ENCODE results near the gene ASB4. TPM values are rescaled to one million over a fixed set of nuclear protein-coding genes. Genes with fewer than 3 reads are reported as not detected.
"Not testable (repeated sequence)": the region's sequence is repeated elsewhere in the genome, so short reads cannot be mapped to it uniquely, and the experiment has no call there.

Gene ASB4
- total RNA-seq, 4 donors from 2014 or later = 1.4 to 27.3 (median 17.9) TPM

DNA sequence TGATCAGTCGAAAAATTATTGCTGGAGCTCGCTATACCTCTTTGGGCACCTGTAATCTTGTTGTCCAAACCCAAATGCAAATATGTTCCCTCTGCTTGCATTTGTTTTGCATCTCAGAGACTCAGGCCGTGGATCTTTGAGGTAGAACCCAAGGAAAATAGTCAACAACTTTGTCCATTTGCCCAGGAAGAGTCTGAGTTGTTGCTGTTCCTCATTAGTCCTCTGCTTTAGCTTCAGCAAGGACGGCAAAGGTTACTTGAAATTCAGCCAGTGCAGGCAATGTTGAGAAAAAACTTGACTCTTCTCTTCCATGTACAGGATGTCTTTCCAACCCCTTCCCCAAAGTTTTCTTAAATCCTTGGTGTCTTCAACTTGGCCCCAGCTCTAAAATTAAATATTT, 64.8 kb downstream of the ASB4 start:
- no peak for DNase-seq
- no peaks in the 10 kb centered on the region for H3K27me3 ChIP-seq
- peak overlapping the region; percentile 20 to 42 (median 36) for H3K4me3 ChIP-seq
- H3K27ac ChIP-seq = peak overlapping the region; percentile 92 to 100 (median 94)
- H3K4me1 ChIP-seq = peaks cover 58 to 62% of the 10 kb centered on the region in 2 donors
- no peaks in the 10 kb centered on the region for H3K36me3 ChIP-seq
- in situ Hi-C loops (cut with MboI; ENCODE audit: low sequenced_read_pairs in 4 of 4) (loop anchor here in 1 of 4 donors (5.0 kb wide), 1 partner anchor 47 kb away; the partner anchor contains the start of gene PDK4), intact Hi-C loops (cut with DNase I; ENCODE audit: low total_unique reads) (loop anchor here (1.0 to 2.0 kb wide), 4 partner anchors 28 to 110 kb away; partner anchors contain the start of gene PDK4)
- H3K9me3 ChIP-seq = no peaks in the 10 kb centered on the region
- TF ChIP-seq POLR2A (IDR thresholded peaks at IDR 0.05) (no peak), CTCF (IDR thresholded peaks at IDR 0.05 in 4 of 5, conservative IDR thresholded peaks at IDR 0.05 in 1 of 5) (no peak)
- ATAC-seq = no peak

DNA sequence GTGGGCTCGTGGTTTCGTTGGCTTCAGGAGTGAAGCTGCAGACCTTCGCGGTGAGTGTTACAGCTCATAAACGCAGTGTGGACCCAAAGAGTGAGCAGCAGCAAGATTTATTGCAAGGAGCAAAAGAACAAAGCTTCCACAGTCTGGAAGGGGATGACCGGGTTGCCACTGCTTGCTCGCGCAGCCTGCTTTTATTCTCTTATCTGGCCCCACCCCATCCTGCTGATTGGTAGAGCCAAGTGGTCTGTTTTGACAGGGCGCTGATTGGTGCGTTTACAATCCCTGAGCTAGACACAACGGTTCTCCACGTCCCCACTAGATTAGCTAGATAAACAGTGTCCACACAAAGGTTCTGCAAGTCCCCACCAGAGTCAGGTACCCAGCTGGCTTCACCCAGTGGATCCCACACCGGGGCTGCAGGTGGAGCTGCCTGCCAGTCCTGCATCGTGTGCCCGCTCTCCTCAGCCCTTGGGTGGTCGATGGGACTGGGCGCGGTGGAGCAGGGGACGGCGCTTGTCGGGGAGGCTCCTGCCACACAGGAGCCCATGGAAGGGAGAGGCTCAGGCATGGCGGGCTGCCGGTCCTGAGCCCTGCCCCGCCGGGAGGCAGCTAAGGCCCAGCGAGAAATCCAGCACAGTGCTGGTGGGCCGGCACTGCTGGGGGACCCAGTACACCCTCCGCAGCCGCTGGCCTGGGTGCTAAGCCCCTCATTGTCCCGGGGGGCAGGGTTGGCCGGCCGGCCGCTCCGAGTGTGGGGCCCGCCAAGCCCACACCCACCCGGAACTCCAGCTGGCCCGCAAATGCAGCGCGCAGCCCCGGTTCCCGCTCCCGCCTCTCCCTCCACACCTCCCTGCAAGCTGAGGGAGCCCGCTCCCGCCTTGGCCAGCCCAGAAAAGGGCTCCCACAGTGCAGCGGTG, 66.5 kb downstream of the ASB4 start:
- H3K9me3 ChIP-seq; H3K4me3 ChIP-seq; H3K27me3 ChIP-seq; DNase-seq; intact Hi-C loops (cut with DNase I; ENCODE audit: low total_unique reads); ATAC-seq; H3K36me3 ChIP-seq: not testable (repeated sequence)
- Histone ChIP-seq H3K4me1 (peaks cover 41 to 45% of the 10 kb centered on the region in 2 donors), H3K27ac (peak overlapping the region in 3 of 4 donors; percentile 92 to 100 (median 97))
- in situ Hi-C loops (cut with MboI; ENCODE audit: low sequenced_read_pairs in 4 of 4) = loop anchor here in 1 of 4 donors (5.0 kb wide), 1 partner anchor 45 kb away; the partner anchor contains the start of gene PDK4

DNA sequence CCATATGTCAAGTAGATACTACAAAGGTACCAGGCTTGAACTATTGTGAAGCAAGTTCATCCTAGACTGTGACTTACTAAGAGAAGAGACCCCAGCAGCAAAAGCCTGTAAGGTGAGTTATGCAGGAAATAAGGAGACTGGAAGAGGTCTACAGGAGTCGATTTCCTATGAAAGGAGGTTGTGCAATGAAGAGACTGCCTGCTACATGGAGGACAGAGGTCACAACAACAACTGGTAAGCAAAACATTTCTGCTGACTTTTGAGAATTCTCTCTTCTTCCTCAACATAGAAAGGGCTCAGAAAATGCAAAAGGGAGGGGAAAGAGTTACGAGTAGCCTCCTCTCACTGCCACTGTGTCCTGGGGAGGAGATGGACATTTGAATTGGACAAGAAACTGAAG, 68.2 kb downstream of the ASB4 start:
- H3K27ac ChIP-seq = no peak overlapping the region
- H3K9me3 ChIP-seq = no peaks in the 10 kb centered on the region
- in situ Hi-C loops (cut with MboI; ENCODE audit: low sequenced_read_pairs in 4 of 4) = loop anchor here in 1 of 4 donors (5.0 kb wide), 1 partner anchor 43 kb away; the partner anchor contains the start of gene PDK4
- peaks cover 25 to 28% of the 10 kb centered on the region in 2 donors for H3K4me1 ChIP-seq
- ATAC-seq (no peak), DNase-seq (no peak)
- intact Hi-C loops (cut with DNase I; ENCODE audit: low total_unique reads) = no loop called here
- H3K36me3 ChIP-seq = no peaks in the 10 kb centered on the region
- H3K4me3 ChIP-seq = no peak overlapping the region
- TF ChIP-seq POLR2A (IDR thresholded peaks at IDR 0.05) (no peak), CTCF (IDR thresholded peaks at IDR 0.05 in 4 of 5, conservative IDR thresholded peaks at IDR 0.05 in 1 of 5) (no peak)
- H3K27me3 ChIP-seq = no peaks in the 10 kb centered on the region

DNA sequence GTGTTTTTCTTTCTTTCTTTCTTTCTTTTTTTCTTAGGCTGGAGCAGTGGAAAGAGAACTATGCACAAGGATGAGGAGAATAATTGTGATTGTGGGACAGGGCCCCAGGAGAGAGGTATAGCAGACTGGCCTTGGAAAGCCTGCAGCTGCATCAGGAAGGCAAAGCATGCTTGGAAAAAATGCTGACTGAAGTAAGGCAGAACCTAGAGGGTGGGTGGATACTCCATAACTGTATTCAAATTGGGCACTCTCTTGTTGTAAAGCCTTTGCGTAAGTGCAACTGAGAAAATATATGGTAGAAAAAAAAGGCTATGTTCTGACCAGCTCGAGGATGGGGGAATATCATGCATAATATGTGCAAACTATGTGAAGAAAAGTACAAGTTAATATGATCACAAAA, 71.0 kb downstream of the ASB4 start:
- DNase-seq (no peak), ATAC-seq (no peak)
- in situ Hi-C loops (cut with MboI; ENCODE audit: low sequenced_read_pairs in 4 of 4) = no loop called here
- TF ChIP-seq POLR2A (IDR thresholded peaks at IDR 0.05) = no peak
- no peak for TF ChIP-seq CTCF (IDR thresholded peaks at IDR 0.05 in 4 of 5, conservative IDR thresholded peaks at IDR 0.05 in 1 of 5)
- Histone ChIP-seq H3K27ac (no peak overlapping the region), H3K36me3 (no peaks in the 10 kb centered on the region), H3K27me3 (no peaks in the 10 kb centered on the region), H3K4me3 (no peak overlapping the region), H3K9me3 (no peaks in the 10 kb centered on the region), H3K4me1 (peaks cover 0 to 7% of the 10 kb centered on the region in 2 donors)
- intact Hi-C loops (cut with DNase I; ENCODE audit: low total_unique reads) = no loop called here

GRCh38 chr7:95558864-95559263, 73.1 kb downstream of the ASB4 start:
- no peak for ATAC-seq
- intact Hi-C loops (cut with DNase I; ENCODE audit: low total_unique reads) = no loop called here
- DNase-seq = no peak

More at GRCh38 chr7:95558864-95559263, 73.1 kb downstream of the ASB4 start:
- no peak overlapping the region for H3K4me3 ChIP-seq
- H3K36me3 ChIP-seq = no peaks in the 10 kb centered on the region
- H3K4me1 ChIP-seq = peaks cover 0 to 3% of the 10 kb centered on the region in 2 donors
- no peaks in the 10 kb centered on the region for H3K27me3 ChIP-seq
- H3K9me3 ChIP-seq = no peaks in the 10 kb centered on the region
- H3K27ac ChIP-seq = no peak overlapping the region
- in situ Hi-C loops (cut with MboI; ENCODE audit: low sequenced_read_pairs in 4 of 4) = no loop called here
- TF ChIP-seq POLR2A (IDR thresholded peaks at IDR 0.05) (no peak), CTCF (IDR thresholded peaks at IDR 0.05 in 4 of 5, conservative IDR thresholded peaks at IDR 0.05 in 1 of 5) (no peak)
